Measurements from ENCODE around the gene GIMD1.
"Not testable (repeated sequence)": the region's sequence is repeated elsewhere in the genome, so short reads cannot be mapped to it uniquely, and the experiment has no call there.

Gene GIMD1

GRCh38 chr4:106351016-106351415 is 17.6 kb downstream of the GIMD1 start:
- DNase-seq (ENCODE audit: low spot score): no peak

DNA sequence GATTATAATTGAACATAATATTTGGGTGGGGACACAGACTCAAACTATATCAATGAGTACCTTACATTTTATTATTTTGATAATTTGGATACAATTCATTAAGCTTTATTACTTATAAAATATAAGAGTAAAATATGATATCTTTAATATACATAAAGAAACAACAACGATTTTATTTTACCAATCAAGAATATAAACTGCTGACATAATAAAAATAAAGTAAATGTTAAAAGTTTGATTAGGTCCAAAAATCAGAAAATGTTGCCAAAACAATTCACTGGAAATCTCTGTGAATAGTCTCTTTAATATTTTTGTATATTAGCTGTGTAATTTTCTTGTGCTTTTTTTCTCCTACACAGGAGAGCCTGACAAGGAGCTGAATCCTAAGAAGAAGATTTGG is 21.4 kb downstream of the GIMD1 start:
- no peak for DNase-seq (ENCODE audit: low spot score)

DNA sequence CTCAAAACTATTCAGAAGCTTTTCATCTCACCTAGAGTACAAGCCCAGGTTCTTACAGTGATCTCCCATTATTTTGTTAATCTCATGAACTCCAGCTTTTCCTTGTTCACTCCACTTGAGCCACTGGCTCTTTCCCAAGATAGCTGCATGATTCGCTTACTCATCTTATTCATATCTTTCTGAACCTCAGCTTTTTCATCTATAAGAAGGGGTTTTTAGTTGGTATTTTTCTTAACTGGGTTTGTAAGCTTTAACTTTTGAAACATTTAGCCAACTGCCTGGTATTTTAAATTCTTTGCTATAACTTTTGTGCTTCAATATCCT is 24.0 kb downstream of the GIMD1 start:
- DNase-seq (ENCODE audit: low spot score): no peak

GRCh38 chr4:106343865-106344646 is 24.5 kb downstream of the GIMD1 start:
- no peak for DNase-seq (ENCODE audit: low spot score)

DNA sequence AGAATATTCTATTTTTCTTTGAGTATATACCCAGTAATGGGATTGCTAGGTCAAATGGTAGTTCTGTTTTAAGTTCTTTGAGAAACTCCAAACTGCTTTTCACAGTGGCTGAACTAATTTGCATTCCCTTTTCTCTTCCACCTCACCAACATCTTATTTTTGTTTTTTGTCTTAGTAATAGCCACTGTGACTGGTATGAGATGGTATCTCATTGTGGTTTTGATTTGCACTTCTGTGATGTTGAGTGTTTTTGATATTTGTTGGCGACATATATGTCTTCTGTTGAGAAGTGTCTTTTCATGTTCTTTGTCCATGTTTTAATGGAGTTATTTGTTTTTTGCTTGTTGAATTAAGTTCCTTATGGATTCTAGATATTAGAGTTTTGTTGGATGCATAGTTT is 27.8 kb downstream of the GIMD1 start:
- no peak for DNase-seq (ENCODE audit: low spot score)

DNA sequence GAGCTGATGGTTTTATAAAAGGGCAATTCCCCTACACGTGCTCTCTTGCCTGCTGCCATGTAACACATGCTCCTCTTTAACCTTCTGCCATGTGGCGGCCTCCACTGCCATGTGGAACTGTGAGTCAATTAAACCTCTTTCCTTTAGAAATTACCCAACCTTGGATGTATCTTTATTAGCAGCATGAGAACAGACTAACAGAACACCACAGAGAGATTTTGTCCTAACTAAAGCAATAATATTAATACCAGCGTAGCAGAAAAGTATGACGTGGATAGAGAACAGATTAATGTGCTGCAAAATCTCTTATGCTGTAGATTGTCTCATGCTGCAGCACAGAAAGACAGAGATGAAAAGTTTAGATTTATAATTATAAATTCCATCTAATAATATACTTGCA is 29.1 kb downstream of the GIMD1 start:
- DNase-seq (ENCODE audit: low spot score): no peak

- DNase-seq (ENCODE audit: low spot score): no peak
Measured at GRCh38 chr4:106338671-106339070, 29.9 kb downstream of the GIMD1 start.

DNA sequence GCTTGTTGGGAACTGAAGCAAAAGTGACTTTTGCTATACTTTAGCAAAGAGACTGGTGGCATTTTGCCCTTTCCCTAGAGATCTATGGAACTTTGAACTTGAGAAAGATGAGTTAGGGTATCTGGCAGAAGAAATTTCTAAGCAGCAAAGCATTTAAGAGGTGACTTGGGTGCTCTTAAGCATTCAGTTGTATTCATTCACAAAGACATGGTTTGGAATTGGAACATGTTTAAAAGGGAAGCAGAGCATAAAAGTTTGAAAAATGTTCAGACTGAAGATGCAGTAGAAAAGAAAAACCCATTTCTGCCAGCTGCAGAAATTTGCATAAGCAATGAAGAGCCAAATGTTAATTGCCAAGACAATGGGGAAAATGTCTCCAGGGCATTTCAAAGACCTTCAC is 30.7 kb downstream of the GIMD1 start:
- DNase-seq (ENCODE audit: low spot score): no peak

DNA sequence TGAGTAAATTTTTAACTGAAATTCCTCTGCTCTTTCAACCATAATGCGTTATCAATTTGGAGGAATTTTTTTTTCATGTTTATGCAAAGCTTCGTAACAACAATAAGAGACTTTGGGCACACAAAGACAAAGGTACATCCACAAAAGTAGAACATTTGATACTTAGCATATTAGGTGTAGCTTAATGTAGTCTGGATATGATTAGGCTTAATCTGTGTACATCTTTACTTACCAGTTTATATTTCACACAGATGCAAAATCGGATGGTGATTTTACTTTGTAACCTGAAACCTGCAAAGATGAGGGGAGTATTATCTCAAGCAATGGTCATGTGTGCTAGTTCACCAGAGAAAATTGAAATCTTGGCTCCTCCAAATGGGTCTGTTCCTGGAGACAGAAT is 32.0 kb downstream of the GIMD1 start:
- no peak for DNase-seq (ENCODE audit: low spot score)

DNA sequence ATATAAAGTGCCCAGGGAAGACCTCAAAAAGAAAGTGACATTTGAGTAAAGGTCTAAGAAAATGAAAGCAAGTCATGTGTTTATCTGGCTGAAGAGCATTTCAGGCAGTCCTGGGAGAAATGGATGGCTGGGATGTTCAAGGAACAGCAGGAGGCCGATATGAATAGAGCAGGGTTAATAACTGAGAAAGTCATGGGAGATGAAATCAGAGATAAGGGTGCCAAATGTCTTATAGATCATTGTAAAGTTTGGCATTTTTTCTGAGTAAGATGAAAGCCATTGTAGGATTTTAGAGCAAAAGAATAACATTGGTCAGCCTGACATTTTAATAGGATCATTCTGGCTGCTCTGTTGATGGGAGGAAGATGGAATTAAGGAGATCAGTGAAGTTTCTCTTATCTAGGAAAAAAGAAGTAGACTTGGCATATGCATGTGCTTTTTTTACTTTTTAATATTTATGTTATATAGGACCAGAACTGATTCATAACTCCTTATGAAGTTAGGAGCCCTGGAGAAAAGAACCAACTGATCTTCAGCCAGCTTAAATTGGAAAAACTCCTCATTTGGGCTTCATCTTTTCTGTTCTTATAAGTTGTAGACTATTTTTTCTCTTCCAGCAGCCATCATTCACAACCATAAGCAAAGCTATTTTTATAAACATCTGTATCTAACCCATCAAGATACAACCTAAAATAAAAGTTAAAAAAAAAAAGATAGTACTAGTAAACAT is 33.7 kb downstream of the GIMD1 start:
- no peak for DNase-seq (ENCODE audit: low spot score)

DNA sequence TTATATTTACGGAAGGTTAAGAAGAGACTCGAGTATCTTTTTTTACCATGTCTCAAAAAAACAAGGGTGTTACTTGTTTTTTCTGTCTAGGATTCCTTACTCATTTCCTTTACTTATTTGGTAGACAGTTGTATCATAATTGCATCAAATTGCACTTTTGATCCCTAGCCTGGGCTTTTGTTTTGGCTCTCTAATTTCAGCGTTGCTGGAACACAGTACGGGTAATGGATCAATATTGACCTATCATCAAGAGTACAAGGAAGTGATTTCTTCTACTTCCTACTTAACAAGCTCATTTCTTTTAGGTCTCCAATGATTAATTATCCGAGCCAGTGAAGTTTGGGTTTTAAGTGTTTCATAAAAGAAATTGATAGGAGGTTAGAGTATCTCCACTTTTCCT is 35.4 kb downstream of the GIMD1 start:
- no peak for DNase-seq (ENCODE audit: low spot score)

- DNase-seq (ENCODE audit: low spot score): peak; percentile 51
Measured at GRCh38 chr4:106329041-106329618, 39.4 kb downstream of the GIMD1 start.

DNA sequence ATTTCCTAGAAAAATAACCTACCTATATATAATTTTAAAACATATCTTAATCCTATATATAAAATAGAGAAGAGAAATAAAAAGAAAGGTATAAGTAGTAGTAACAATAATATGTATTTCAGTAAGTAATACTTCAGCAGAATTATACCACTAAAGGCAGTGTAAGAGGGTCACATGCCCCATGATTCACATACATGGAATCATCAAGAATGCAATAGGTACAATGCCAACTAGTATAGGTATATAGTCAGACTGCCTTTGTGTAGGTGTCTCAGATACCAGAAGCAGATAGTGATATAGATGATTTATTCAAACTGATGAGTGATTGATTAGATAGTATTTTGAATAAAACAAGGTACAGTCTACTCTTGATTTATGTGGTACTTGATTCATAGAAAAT is 42.8 kb downstream of the GIMD1 start:
- no peak for DNase-seq (ENCODE audit: low spot score)

DNA sequence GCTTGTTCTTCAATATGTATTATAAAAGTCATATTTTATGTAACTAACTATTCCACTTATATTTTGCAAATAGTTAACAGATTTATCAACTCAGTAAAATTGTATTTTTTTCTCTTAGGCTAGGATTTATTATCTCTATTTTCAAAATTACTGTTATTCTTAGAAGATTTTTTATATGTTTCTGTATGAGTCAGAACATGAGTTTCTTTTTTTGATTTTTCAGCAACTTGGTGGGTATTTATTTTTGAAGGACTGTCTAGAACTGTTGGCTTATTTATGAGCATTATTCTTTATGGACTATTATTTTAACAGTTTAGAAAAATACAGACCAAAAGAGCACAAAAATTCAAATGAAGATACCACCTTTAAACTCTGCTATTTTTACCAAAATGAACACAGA is 45.5 kb downstream of the GIMD1 start:
- DNase-seq (ENCODE audit: low spot score): no peak

DNA sequence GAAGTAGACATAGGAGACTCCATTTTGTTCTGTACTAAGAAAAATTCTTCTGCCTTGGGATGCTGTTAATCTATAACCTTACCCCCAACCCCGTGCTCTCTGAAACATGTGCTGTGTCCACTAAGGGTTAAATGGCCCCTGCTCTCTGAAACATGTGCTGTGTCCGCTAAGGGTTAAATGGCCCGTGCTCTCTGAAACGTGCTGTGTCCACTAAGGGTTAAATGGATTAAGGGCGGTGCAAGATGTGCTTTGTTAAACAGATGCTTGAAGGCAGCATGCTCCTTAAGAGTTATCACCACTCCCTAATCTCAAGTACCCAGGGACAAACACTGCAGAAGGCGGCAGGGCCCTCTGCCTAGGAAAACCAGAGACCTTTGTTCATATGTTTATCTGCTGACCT is 46.8 kb downstream of the GIMD1 start:
- DNase-seq (ENCODE audit: low spot score): not testable (repeated sequence)

- DNase-seq (ENCODE audit: low spot score): not testable (repeated sequence)
Measured at GRCh38 chr4:106321168-106321567, 47.4 kb downstream of the GIMD1 start.

DNA sequence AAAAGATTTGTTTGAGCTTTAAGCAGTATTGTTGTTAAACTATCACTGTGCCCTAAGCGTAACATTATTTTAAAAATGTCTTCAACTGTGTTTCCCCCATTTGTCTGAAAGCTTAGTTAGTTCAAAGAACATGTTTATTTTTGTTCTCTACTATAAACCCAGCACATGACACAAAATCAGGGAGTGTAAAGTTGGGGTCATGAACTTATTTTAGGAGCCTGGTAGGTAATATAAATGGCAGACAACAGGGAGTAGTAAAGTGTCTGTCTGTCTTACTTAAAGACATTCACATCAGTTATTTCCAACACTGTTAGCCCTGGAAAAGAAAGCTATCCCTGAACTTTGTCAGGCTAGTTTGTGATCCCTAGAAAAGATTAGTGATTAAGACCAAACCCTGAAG is 48.3 kb downstream of the GIMD1 start:
- no peak for DNase-seq (ENCODE audit: low spot score)

DNA sequence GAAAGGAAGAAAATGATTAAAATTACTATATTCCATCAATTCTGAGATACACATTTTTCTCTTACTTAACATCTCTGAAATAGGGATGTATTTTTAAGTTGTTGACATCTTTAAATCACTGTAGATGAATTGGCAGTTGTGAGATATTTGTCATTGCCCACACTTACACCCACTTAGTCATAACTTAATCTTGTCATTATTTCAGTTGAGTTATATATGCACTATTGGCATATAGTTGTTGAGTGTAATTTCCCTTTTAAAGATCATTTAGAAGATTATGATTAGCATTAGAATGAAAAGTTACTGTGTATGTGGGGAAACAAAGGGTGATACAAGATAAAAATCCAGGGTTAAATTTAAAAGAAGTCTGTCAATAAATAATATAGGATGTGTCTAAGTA is 50.1 kb downstream of the GIMD1 start:
- no peak for DNase-seq (ENCODE audit: low spot score)

DNA sequence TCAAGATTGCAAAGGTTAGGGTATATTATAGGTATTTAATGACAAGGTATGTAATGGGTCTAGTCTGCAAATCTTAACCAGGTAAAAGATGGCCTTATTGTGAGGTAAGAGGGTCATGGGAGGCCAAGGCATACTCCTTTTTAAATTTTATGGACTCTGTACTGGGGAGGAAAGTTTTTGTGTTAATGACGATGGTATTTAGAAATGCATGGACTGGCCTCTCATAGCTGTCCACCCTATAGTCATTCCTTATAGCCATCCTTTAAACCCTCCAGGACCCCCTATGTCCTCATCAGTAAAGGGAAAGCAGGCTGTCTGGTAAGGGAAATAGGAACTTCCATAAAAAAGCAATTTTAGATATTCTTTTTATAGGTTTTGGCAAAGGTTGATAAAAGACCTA is 50.8 kb downstream of the GIMD1 start:
- no peak for DNase-seq (ENCODE audit: low spot score)

- no peak for DNase-seq (ENCODE audit: low spot score)
Measured at GRCh38 chr4:106316773-106317409, 51.7 kb downstream of the GIMD1 start.

GRCh38 chr4:106315968-106316772 is 52.4 kb downstream of the GIMD1 start, which contains the start of the genes AIMP1 and TBCK:
TSS of gene AIMP1 (plus strand) at chr4:106316550. CDS start at chr4:106325010, 8,460 bp downstream.
TSS of gene TBCK (minus strand) at chr4:106316209. CDS start at chr4:106308960, 7,249 bp downstream.
- peak; percentile 81 for DNase-seq (ENCODE audit: low spot score)

- peak; percentile 15 for DNase-seq (ENCODE audit: low spot score)
Measured at GRCh38 chr4:106315476-106315967, 53.1 kb downstream of the GIMD1 start.

All from iPS-NIHi11 (cell line).